ENCODE data around the gene ADAMTS15.

- TF ChIP-seq POLR2A (IDR thresholded peaks at IDR 0.05; ENCODE audit: low read depth), result no peak
- no peak for TF ChIP-seq CTCF (IDR thresholded peaks at IDR 0.05)
- TF ChIP-seq EP300 (IDR thresholded peaks at IDR 0.05), result no peak
Observed at GRCh38 chr11:130403967-130404366, 44.5 kb upstream of the ADAMTS15 start.
